ENCODE measurements around the gene FYCO1. TPM values are rescaled to one million over a fixed set of nuclear protein-coding genes. Genes with fewer than 3 reads are reported as not detected.
A peak's percentile ranks its signal among the peaks of the same experiment; 100 is the strongest.

FYCO1 gene
- total RNA-seq, 1 experiment from 2014 or later: 6.4 TPM

GRCh38 chr3:45915518-45916231 is 79.9 kb downstream of the FYCO1 start:
- peak; percentile 92 for DNase-seq (ENCODE audit: low read depth)

- DNase-seq (ENCODE audit: low read depth): no peak
Measured at GRCh38 chr3:45915059-45915439, 80.6 kb downstream of the FYCO1 start.

- no peak for DNase-seq (ENCODE audit: low read depth)
Measured at GRCh38 chr3:45914362-45915058, 81.1 kb downstream of the FYCO1 start.

- DNase-seq (ENCODE audit: low read depth): no peak
Measured at GRCh38 chr3:45912435-45912834, 83.2 kb downstream of the FYCO1 start.

GRCh38 chr3:45911511-45912226 is 84.0 kb downstream of the FYCO1 start:
- no peak for DNase-seq (ENCODE audit: low read depth)

- no peak for DNase-seq (ENCODE audit: low read depth)
Measured at GRCh38 chr3:45910892-45911291, 84.7 kb downstream of the FYCO1 start.

- DNase-seq (ENCODE audit: low read depth): no peak
Measured at GRCh38 chr3:45909542-45909941, 86.1 kb downstream of the FYCO1 start.

GRCh38 chr3:45908761-45909160 is 86.9 kb downstream of the FYCO1 start:
- DNase-seq (ENCODE audit: low read depth): no peak

- peak; percentile 34 for DNase-seq (ENCODE audit: low read depth)
Measured at GRCh38 chr3:45907769-45908705, 87.6 kb downstream of the FYCO1 start.

- peak; percentile 63 for DNase-seq (ENCODE audit: low read depth)
Measured at GRCh38 chr3:45906681-45907407, 88.8 kb downstream of the FYCO1 start.

GRCh38 chr3:45905755-45906154 is 89.9 kb downstream of the FYCO1 start:
- DNase-seq (ENCODE audit: low read depth): no peak

- DNase-seq (ENCODE audit: low read depth): no peak
Measured at GRCh38 chr3:45904931-45905330, 90.7 kb downstream of the FYCO1 start.

GRCh38 chr3:45896956-45897355 is 98.7 kb downstream of the FYCO1 start:
- peak; percentile 80 for DNase-seq (ENCODE audit: low read depth)

GRCh38 chr3:45895686-45896468 is 99.7 kb downstream of the FYCO1 start:
- DNase-seq (ENCODE audit: low read depth): peak; percentile 10

GRCh38 chr3:45894015-45894414 is 101.6 kb downstream of the FYCO1 start:
- DNase-seq (ENCODE audit: low read depth): no peak

- DNase-seq (ENCODE audit: low read depth): no peak
Measured at GRCh38 chr3:45892161-45892560, 103.5 kb downstream of the FYCO1 start.

GRCh38 chr3:45890405-45890804 is 105.2 kb downstream of the FYCO1 start:
- peak; percentile 40 for DNase-seq (ENCODE audit: low read depth)

- no peak for DNase-seq (ENCODE audit: low read depth)
Measured at GRCh38 chr3:45889337-45889736, 106.3 kb downstream of the FYCO1 start.

GRCh38 chr3:45887759-45888511 is 107.7 kb downstream of the FYCO1 start:
- no peak for DNase-seq (ENCODE audit: low read depth)
